Measurements from ENCODE around the gene CAMKMT.

GRCh38 chr2:44722026-44722625 is 360.4 kb downstream of the CAMKMT start:
- TF ChIP-seq YY1 (IDR thresholded peaks at IDR 0.05; ENCODE audit: low read depth) (no peak), CREB1 (IDR thresholded peaks at IDR 0.05; ENCODE audit: low read depth) (no peak), USF1 (IDR thresholded peaks at IDR 0.05) (no peak), TCF12 (IDR thresholded peaks at IDR 0.05; ENCODE audit: low read depth) (no peak), TAF1 (IDR thresholded peaks at IDR 0.05; ENCODE audit: low read depth) (no peak)
